ENCODE measurements around the gene PCBP3. TPM values are rescaled to one million over a fixed set of nuclear protein-coding genes. Genes with fewer than 3 reads are reported as not detected.
"Not testable (repeated sequence)": the region's sequence is repeated elsewhere in the genome, so short reads cannot be mapped to it uniquely, and the experiment has no call there.

PCBP3 gene
- polyA plus RNA-seq, 1 donor from 2014 or later: 1.7 TPM

DNA sequence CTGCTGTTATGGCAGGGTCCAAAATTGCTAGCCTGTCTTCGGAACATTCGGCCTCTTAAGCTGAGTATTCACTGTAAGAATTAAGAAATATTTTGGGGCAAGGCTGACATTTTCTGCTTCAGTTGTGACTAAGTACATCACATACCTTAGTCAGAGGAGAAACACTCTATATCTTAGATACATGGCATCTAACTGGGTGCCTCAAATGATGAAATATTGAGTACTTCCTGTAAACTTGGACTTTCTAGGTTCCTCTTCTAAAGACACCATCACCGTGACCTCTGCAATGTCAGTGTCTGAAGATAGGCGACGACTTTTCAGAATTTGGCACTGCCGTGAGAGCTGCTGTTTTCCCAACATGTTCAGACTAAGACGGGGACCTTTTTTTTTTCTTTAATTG is 65.6 kb downstream of the PCBP3 start:
- Histone ChIP-seq H2AFZ (ENCODE audit: low read depth, low read length) (no peak overlapping the region), H3F3A (ENCODE audit: insufficient read depth, low read length, poor library complexity, severe bottlenecking) (no peaks in the 10 kb centered on the region), H3K9me2 (ENCODE audit: insufficient read depth, low read length) (no peaks in the 10 kb centered on the region), H3K36me3 (ENCODE audit: insufficient read depth, low read length) (no peaks in the 10 kb centered on the region), H3K4me2 (ENCODE audit: low read length) (no peak overlapping the region), H3K9me3 (ENCODE audit: low read length) (no peaks in the 10 kb centered on the region), H4K20me1 (ENCODE audit: insufficient read depth) (no peaks in the 10 kb centered on the region), H3K79me2 (replicated peaks; ENCODE audit: insufficient read depth, low read length) (no peaks in the 10 kb centered on the region), H3K27ac (ENCODE audit: low read length) (no peak overlapping the region), H3K27me3 (ENCODE audit: insufficient read depth, low read depth, low read length) (no peaks in the 10 kb centered on the region), H3K4me3 (ENCODE audit: low read length) (no peak overlapping the region), H3K9ac (ENCODE audit: low read length) (no peak overlapping the region)
- TF ChIP-seq MXI1 (conservative IDR thresholded peaks at IDR 0.05; ENCODE audit: poor library complexity, severe bottlenecking): no peak

DNA sequence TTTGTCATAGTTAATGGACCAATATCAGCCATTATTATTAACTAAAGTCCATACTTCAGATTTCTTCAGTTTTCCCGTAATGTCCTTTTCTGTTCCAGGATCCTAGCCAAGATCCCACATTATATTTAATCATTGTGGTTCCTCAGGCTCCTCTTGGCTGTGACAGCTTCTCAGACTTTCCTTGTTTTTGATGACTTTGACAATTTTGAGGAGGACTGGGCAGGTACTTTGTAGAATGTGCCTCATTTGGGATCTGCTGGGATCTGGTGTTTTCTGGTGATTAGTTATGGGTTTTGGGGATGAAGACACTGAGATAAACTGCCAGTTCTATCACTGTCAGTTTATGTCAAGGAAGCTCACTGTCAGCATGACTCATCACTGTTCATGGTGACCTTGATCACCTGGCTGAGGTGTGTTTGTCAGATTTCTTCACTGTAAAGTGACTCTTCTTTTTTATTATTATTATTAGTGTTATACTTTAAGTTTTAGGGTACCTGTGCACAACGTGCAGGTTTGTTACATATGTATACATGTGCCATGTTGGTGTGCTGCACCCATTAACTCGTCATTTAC is 66.3 kb downstream of the PCBP3 start:
- TF ChIP-seq SMC3 (conservative IDR thresholded peaks at IDR 0.05; ENCODE audit: poor library complexity) (no peak), EZH2 (IDR thresholded peaks at IDR 0.05; ENCODE audit: borderline replicate concordance, insufficient read depth, low read length, poor library complexity, severe bottlenecking) (no peak), TAF1 (IDR thresholded peaks at IDR 0.05; ENCODE audit: low read depth) (no peak), RAD21 (conservative IDR thresholded peaks at IDR 0.05) (no peak), POLR2AphosphoS5 (IDR thresholded peaks at IDR 0.05) (no peak), EP300 (conservative IDR thresholded peaks at IDR 0.05; ENCODE audit: poor library complexity, severe bottlenecking) (no peak), MXI1 (conservative IDR thresholded peaks at IDR 0.05; ENCODE audit: poor library complexity, severe bottlenecking) (no peak)
- TF ChIP-seq, protein P1, sequence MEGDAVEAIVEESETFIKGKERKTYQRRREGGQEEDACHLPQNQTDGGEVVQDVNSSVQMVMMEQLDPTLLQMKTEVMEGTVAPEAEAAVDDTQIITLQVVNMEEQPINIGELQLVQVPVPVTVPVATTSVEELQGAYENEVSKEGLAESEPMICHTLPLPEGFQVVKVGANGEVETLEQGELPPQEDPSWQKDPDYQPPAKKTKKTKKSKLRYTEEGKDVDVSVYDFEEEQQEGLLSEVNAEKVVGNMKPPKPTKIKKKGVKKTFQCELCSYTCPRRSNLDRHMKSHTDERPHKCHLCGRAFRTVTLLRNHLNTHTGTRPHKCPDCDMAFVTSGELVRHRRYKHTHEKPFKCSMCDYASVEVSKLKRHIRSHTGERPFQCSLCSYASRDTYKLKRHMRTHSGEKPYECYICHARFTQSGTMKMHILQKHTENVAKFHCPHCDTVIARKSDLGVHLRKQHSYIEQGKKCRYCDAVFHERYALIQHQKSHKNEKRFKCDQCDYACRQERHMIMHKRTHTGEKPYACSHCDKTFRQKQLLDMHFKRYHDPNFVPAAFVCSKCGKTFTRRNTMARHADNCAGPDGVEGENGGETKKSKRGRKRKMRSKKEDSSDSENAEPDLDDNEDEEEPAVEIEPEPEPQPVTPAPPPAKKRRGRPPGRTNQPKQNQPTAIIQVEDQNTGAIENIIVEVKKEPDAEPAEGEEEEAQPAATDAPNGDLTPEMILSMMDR (IDR thresholded peaks at IDR 0.05; ENCODE audit: poor library complexity, severe bottlenecking): no peak
- TF ChIP-seq, protein P2, sequence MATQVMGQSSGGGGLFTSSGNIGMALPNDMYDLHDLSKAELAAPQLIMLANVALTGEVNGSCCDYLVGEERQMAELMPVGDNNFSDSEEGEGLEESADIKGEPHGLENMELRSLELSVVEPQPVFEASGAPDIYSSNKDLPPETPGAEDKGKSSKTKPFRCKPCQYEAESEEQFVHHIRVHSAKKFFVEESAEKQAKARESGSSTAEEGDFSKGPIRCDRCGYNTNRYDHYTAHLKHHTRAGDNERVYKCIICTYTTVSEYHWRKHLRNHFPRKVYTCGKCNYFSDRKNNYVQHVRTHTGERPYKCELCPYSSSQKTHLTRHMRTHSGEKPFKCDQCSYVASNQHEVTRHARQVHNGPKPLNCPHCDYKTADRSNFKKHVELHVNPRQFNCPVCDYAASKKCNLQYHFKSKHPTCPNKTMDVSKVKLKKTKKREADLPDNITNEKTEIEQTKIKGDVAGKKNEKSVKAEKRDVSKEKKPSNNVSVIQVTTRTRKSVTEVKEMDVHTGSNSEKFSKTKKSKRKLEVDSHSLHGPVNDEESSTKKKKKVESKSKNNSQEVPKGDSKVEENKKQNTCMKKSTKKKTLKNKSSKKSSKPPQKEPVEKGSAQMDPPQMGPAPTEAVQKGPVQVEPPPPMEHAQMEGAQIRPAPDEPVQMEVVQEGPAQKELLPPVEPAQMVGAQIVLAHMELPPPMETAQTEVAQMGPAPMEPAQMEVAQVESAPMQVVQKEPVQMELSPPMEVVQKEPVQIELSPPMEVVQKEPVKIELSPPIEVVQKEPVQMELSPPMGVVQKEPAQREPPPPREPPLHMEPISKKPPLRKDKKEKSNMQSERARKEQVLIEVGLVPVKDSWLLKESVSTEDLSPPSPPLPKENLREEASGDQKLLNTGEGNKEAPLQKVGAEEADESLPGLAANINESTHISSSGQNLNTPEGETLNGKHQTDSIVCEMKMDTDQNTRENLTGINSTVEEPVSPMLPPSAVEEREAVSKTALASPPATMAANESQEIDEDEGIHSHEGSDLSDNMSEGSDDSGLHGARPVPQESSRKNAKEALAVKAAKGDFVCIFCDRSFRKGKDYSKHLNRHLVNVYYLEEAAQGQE (IDR thresholded peaks at IDR 0.05; ENCODE audit: borderline replicate concordance): no peak
- no peaks in the 10 kb centered on the region for H4K20me1 ChIP-seq (ENCODE audit: insufficient read depth)
- no peaks in the 10 kb centered on the region for H3K79me2 ChIP-seq (replicated peaks; ENCODE audit: insufficient read depth, low read length)
- H3K27me3 ChIP-seq (ENCODE audit: insufficient read depth, low read depth, low read length): no peaks in the 10 kb centered on the region
- H3K27ac ChIP-seq (ENCODE audit: low read length): no peak overlapping the region
- H3F3A ChIP-seq (ENCODE audit: insufficient read depth, low read length, poor library complexity, severe bottlenecking): no peaks in the 10 kb centered on the region
- no peak overlapping the region for H3K4me3 ChIP-seq (ENCODE audit: low read length)
- H3K9me2 ChIP-seq (ENCODE audit: insufficient read depth, low read length): no peaks in the 10 kb centered on the region
- H2AFZ ChIP-seq (ENCODE audit: low read depth, low read length): no peak overlapping the region
- no peaks in the 10 kb centered on the region for H3K9me3 ChIP-seq (ENCODE audit: low read length)
- H3K36me3 ChIP-seq (ENCODE audit: insufficient read depth, low read length): no peaks in the 10 kb centered on the region
- H3K9ac ChIP-seq (ENCODE audit: low read length): no peak overlapping the region
- H3K4me2 ChIP-seq (ENCODE audit: low read length): no peak overlapping the region

DNA sequence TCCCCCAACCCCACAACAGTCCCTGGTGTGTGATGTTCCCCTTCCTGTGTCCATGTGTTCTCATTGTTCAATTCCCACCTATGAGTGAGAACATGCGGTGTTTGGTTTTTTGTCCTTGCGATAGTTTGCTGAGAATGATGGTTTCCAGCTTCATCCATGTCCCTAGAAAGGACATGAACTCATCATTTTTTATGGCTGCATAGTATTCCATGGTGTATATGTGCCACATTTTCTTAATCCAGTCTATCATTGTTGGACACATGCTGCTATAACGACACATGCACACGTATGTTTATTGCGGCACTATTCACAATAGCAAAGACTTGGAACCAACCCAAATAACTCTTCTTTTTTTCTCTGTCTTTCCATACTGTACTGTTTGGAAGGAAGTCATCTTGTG is 66.8 kb downstream of the PCBP3 start:
- H3K9me3 ChIP-seq (ENCODE audit: low read length); H3K4me3 ChIP-seq (ENCODE audit: low read length); H3K9me2 ChIP-seq (ENCODE audit: insufficient read depth, low read length); H2AFZ ChIP-seq (ENCODE audit: low read depth, low read length); H3K27me3 ChIP-seq (ENCODE audit: insufficient read depth, low read depth, low read length); H4K20me1 ChIP-seq (ENCODE audit: insufficient read depth); H3K27ac ChIP-seq (ENCODE audit: low read length); H3K9ac ChIP-seq (ENCODE audit: low read length); H3K36me3 ChIP-seq (ENCODE audit: insufficient read depth, low read length); H3F3A ChIP-seq (ENCODE audit: insufficient read depth, low read length, poor library complexity, severe bottlenecking); H3K4me2 ChIP-seq (ENCODE audit: low read length); H3K79me2 ChIP-seq (replicated peaks; ENCODE audit: insufficient read depth, low read length): not testable (repeated sequence)

All from neural cell (in vitro differentiated cells).